HEK293 (cell line): ENCODE measurements around the gene RGS6.

ENCODE experiments used
- CTCF ChIP-seq: fragments of 450-650 bp; formaldehyde crosslinking; IDR thresholded peaks from 2 replicates; pipeline ENCODE4 v1.5.1; 2016; ENCODE audit warnings: missing biosample characterization, missing genetic modification characterization
- HIC1 ChIP-seq: fragments of 450-650 bp; formaldehyde crosslinking; IDR thresholded peaks from 2 replicates; pipeline ENCODE4 v1.5.1; 2016; ENCODE audit warnings: missing biosample characterization, missing genetic modification characterization
- KLF9 ChIP-seq: fragments of 450-650 bp; formaldehyde crosslinking; IDR thresholded peaks from 2 replicates; pipeline ENCODE4 v1.5.1; 2016; ENCODE audit warnings: missing biosample characterization, missing genetic modification characterization, low read depth
- PATZ1 ChIP-seq: fragments of 450-650 bp; formaldehyde crosslinking; IDR thresholded peaks from 2 replicates; pipeline ENCODE4 v1.5.1; 2016; ENCODE audit warnings: missing biosample characterization, missing genetic modification characterization
- REST ChIP-seq: fragments of 450-650 bp; formaldehyde crosslinking; IDR thresholded peaks from 2 replicates; pipeline ENCODE4 v1.5.1; 2016; ENCODE audit warnings: missing biosample characterization, missing genetic modification characterization
- YY1 ChIP-seq: fragments of 450-650 bp; formaldehyde crosslinking; IDR thresholded peaks from 2 replicates; pipeline ENCODE4 v1.5.1; 2018; ENCODE audit warnings: missing biosample characterization, missing genetic modification characterization
- ZBTB21 ChIP-seq: fragments of 450-650 bp; formaldehyde crosslinking; IDR thresholded peaks from 2 replicates; pipeline ENCODE4 v1.5.1; 2017; ENCODE audit warnings: missing biosample characterization, missing genetic modification characterization
- ZNF202 ChIP-seq: fragments of 450-650 bp; formaldehyde crosslinking; IDR thresholded peaks from 2 replicates; pipeline ENCODE4 v1.5.1; 2016; ENCODE audit warnings: missing biosample characterization, missing genetic modification characterization, borderline replicate concordance
- ZNF335 ChIP-seq: fragments of 450-650 bp; formaldehyde crosslinking; conservative IDR thresholded peaks from 2 replicates; pipeline ENCODE4 v1.5.1; 2016; ENCODE audit warnings: missing biosample characterization, missing genetic modification characterization
- ZNF777 ChIP-seq: fragments of 450-650 bp; formaldehyde crosslinking; IDR thresholded peaks from 2 replicates; pipeline ENCODE4 v1.5.1; 2017; ENCODE audit warnings: missing biosample characterization, missing genetic modification characterization, borderline replicate concordance

- no peak for TF ChIP-seq ZNF777
- no peak for TF ChIP-seq ZNF335
- no peak for TF ChIP-seq CTCF (tag by site-specific recombination)
- TF ChIP-seq YY1: no peak
- no peak for TF ChIP-seq KLF9
- TF ChIP-seq REST (tag by site-specific recombination): no peak
- TF ChIP-seq ZBTB21: no peak
- TF ChIP-seq HIC1: no peak
- no peak for TF ChIP-seq PATZ1 (tag by site-specific recombination)
- no peak for TF ChIP-seq ZNF202 (tag by site-specific recombination)
These were observed 678.0 kb downstream of the RGS6 start for GRCh38 chr14:72610096-72610830.
